DOHH2 (cell line): ENCODE measurements around the gene ALK.

Experiments
- H3F3A ChIP-seq: fragments of 200-600 bp; sonication (generic), shearing (Covaris generic); 2 replicates; pipeline ENCODE4 v1.6.0; 2016; ENCODE audit warnings: antibody characterized with exemption, mild to moderate bottlenecking; ENCODE audit not compliant: control insufficient read depth, insufficient read depth
- H3K27ac ChIP-seq: fragments of 200-600 bp; sonication (generic); 2 replicates; pipeline ENCODE4 v1.5.1; 2014; ENCODE audit warnings: low read depth, mild to moderate bottlenecking, low read length, moderate library complexity
- H3K27me3 ChIP-seq: fragments of 200-600 bp; sonication (generic); 2 replicates; pipeline ENCODE4 v1.6.1; 2014; ENCODE audit warnings: mild to moderate bottlenecking, low read length, mixed read lengths; ENCODE audit not compliant: control insufficient read depth
- H3K36me3 ChIP-seq: fragments of 200-600 bp; sonication (generic); 2 replicates; pipeline ENCODE4 v1.6.1; 2014; ENCODE audit warnings: mild to moderate bottlenecking, low read length, moderate library complexity, mixed read lengths; ENCODE audit not compliant: control insufficient read depth
- H3K4me1 ChIP-seq: fragments of 200-600 bp; sonication (generic); 2 replicates; pipeline ENCODE4 v1.6.1; 2014; ENCODE audit warnings: mild to moderate bottlenecking, low read length, mixed read lengths; ENCODE audit not compliant: control insufficient read depth
- H3K4me2 ChIP-seq: fragments of 200-600 bp; sonication (generic); 2 replicates; pipeline ENCODE4 v1.6.0; 2014; ENCODE audit warnings: mild to moderate bottlenecking, low read length, moderate library complexity
- H3K4me3 ChIP-seq: fragments of 200-600 bp; sonication (generic); 2 replicates; pipeline ENCODE4 v1.5.1; 2014; ENCODE audit warnings: mild to moderate bottlenecking, low read length, mixed read lengths
- H3K79me2 ChIP-seq: fragments of 200-600 bp; sonication (generic); 2 replicates; pipeline ENCODE4 v1.6.1; 2014; ENCODE audit warnings: mild to moderate bottlenecking, low read length, mixed read lengths; ENCODE audit not compliant: control insufficient read depth
- H3K9me2 ChIP-seq: fragments of 200-600 bp; sonication (generic); replicated peaks from 2 replicates; pipeline ENCODE4 v1.6.1; 2014; ENCODE audit warnings: mild to moderate bottlenecking, low read length, mixed read lengths; ENCODE audit not compliant: control insufficient read depth
- H3K9me3 ChIP-seq: fragments of 200-600 bp; sonication (generic); 2 replicates; pipeline ENCODE4 v1.6.1; 2014; ENCODE audit warnings: antibody characterized with exemption, low read length, mixed read lengths; ENCODE audit not compliant: control insufficient read depth, insufficient read depth
- H4K20me1 ChIP-seq: fragments of 200-600 bp; sonication (generic); 2 replicates; pipeline ENCODE4 v1.6.0; 2014; ENCODE audit warnings: low read depth, mild to moderate bottlenecking, antibody characterized with exemption, low read length, moderate library complexity; ENCODE audit not compliant: control insufficient read depth, insufficient read depth
- CTCF ChIP-seq: fragments of 200-600 bp; sonication (generic); IDR thresholded peaks from one replicate; pipeline ENCODE4 v1.5.1; 2014; ENCODE audit warnings: antibody characterized with exemption, mild to moderate bottlenecking, low read depth, low read length; ENCODE audit not compliant: poor library complexity, severe bottlenecking
- EZH2phosphoT487 ChIP-seq: fragments of 200-600 bp; sonication (generic); IDR thresholded peaks from 2 replicates; pipeline ENCODE4 v1.6.1; 2017; ENCODE audit warnings: borderline replicate concordance, mild to moderate bottlenecking, antibody characterized with exemption, low read length, moderate library complexity, mixed read lengths

Gene ALK

GRCh38 chr2:29382486-29382885 lies 538.9 kb downstream of the ALK start:
- TF ChIP-seq CTCF, result no peak
- no peak for TF ChIP-seq EZH2phosphoT487
- no peaks in the 10 kb centered on the region for H3K4me1 ChIP-seq
- no peaks in the 10 kb centered on the region for H4K20me1 ChIP-seq
- H3K9me2 ChIP-seq, result no peaks in the 10 kb centered on the region
- H3K27ac ChIP-seq, result no peak overlapping the region
- H3K4me3 ChIP-seq, result no peak overlapping the region
- H3K36me3 ChIP-seq, result no peaks in the 10 kb centered on the region
- H3K27me3 ChIP-seq, result no peaks in the 10 kb centered on the region
- H3K79me2 ChIP-seq, result no peaks in the 10 kb centered on the region
- H3K4me2 ChIP-seq, result no peak overlapping the region
- H3K9me3 ChIP-seq, result no peaks in the 10 kb centered on the region
- H3F3A ChIP-seq, result no peaks in the 10 kb centered on the region

- Histone ChIP-seq H3K9me2 (no peaks in the 10 kb centered on the region), H3K9me3 (no peaks in the 10 kb centered on the region), H3K27me3 (no peaks in the 10 kb centered on the region), H3K4me3 (no peak overlapping the region), H3K79me2 (no peaks in the 10 kb centered on the region), H3K4me1 (no peaks in the 10 kb centered on the region), H3F3A (no peaks in the 10 kb centered on the region), H3K36me3 (no peaks in the 10 kb centered on the region), H3K4me2 (no peak overlapping the region), H4K20me1 (no peaks in the 10 kb centered on the region), H3K27ac (no peak overlapping the region)
- no peak for TF ChIP-seq EZH2phosphoT487
- TF ChIP-seq CTCF, result no peak
Measured at GRCh38 chr2:29377788-29378187, 543.6 kb downstream of the ALK start.

- TF ChIP-seq CTCF (no peak), EZH2phosphoT487 (no peak)
- H3K79me2 ChIP-seq, result no peaks in the 10 kb centered on the region
- H3K9me2 ChIP-seq, result no peaks in the 10 kb centered on the region
- H3K27ac ChIP-seq, result no peak overlapping the region
- no peaks in the 10 kb centered on the region for H3F3A ChIP-seq
- no peaks in the 10 kb centered on the region for H4K20me1 ChIP-seq
- no peaks in the 10 kb centered on the region for H3K4me1 ChIP-seq
- H3K36me3 ChIP-seq, result no peaks in the 10 kb centered on the region
- no peak overlapping the region for H3K4me3 ChIP-seq
- no peaks in the 10 kb centered on the region for H3K9me3 ChIP-seq
- no peak overlapping the region for H3K4me2 ChIP-seq
- H3K27me3 ChIP-seq, result no peaks in the 10 kb centered on the region
Measured at GRCh38 chr2:29376541-29376940, 544.8 kb downstream of the ALK start.

- Histone ChIP-seq H3K9me2 (no peaks in the 10 kb centered on the region), H4K20me1 (no peaks in the 10 kb centered on the region), H3K4me2 (no peak overlapping the region), H3K27me3 (no peaks in the 10 kb centered on the region), H3K36me3 (no peaks in the 10 kb centered on the region), H3K27ac (no peak overlapping the region), H3K79me2 (no peaks in the 10 kb centered on the region), H3K4me3 (no peak overlapping the region), H3K9me3 (no peaks in the 10 kb centered on the region), H3F3A (no peaks in the 10 kb centered on the region), H3K4me1 (no peaks in the 10 kb centered on the region)
- no peak for TF ChIP-seq EZH2phosphoT487
Measured at GRCh38 chr2:29375843-29376242, 545.5 kb downstream of the ALK start.
